Right cardiac atrium (tissue), 5 donors: ENCODE data around the gene KLK6. TPM values are rescaled to one million over a fixed set of nuclear protein-coding genes. Genes with fewer than 3 reads are reported as not detected.
"Not testable (repeated sequence)": the region's sequence is repeated elsewhere in the genome, so short reads cannot be mapped to it uniquely, and the experiment has no call there.

ENCODE experiments used
- ATAC-seq, 2 donors: fragments of 200-7000 bp; cut with Tn5 transposase; one replicate each; pipeline versions ENCODE4 v1.8.0 to v1.9.1; 2020; ENCODE audit warnings: moderate library complexity in 2 of 2, mild to moderate bottlenecking in 1 of 2
- DNase-seq, 3 donors: peaks; one replicate each; pipeline ENCODE4 v3.0.0-alpha.2; 2020
- H3K27ac ChIP-seq: one replicate; pipeline ENCODE4 v1.5.1; 2013; ENCODE audit warnings: mild to moderate bottlenecking, low read length, control low read depth, moderate library complexity
- H3K27me3 ChIP-seq: one replicate; pipeline ENCODE4 v1.6.1; 2013; ENCODE audit not compliant: control insufficient read depth, insufficient read depth
- H3K4me1 ChIP-seq: one replicate; pipeline ENCODE4 v1.6.1; 2013; ENCODE audit warnings: low read length; ENCODE audit not compliant: control insufficient read depth, insufficient read depth
- H3K4me3 ChIP-seq: one replicate; pipeline ENCODE4 v1.5.1; 2013; ENCODE audit warnings: low read length, control low read depth
- H3K9me3 ChIP-seq: one replicate; pipeline ENCODE4 v1.6.1; 2013; ENCODE audit warnings: low read length; ENCODE audit not compliant: control insufficient read depth
- WGBS: extraction: QIAGEN DNeasy Blood & Tissue Kit; methylation state at CpG from one replicate; pipeline ENCODE4 v1.1.7; 2013; 5-methylcytosine and 5-hydroxymethylcytosine counted together
- intact Hi-C, 4 donors: fragments of 100-400 bp; cut with DNase I; formaldehyde crosslinking; loops; one replicate each; pipeline versions ENCODE4 v1.11.0 to v1.14.0; 2022 to 2023
- polyA plus RNA-seq: library from polyadenylated mRNA; stranded (reverse); fragments of 200-250 nt; gene quantifications from one replicate; pipeline ENCODE4 v1.2.3, GENCODE V29; 2013
- total RNA-seq, 4 donors: library from RNA; stranded (reverse); fragmentation: NEBNext Ultra II Directional; extraction: Animal tissue kit (Norgen Biotek cat#: 25700); gene quantifications; one replicate each; pipeline ENCODE4 v1.2.1, GENCODE V29; 2021
- donor health status: healthy with polysubstance abuse.
- donor health status: DM: no; HTN: yes; CAD: no.
- donor health status: DM: no; HTN: no; CAD: no.
- donor health status: DM: no; HTN: yes; CAD: no; lungs with severe emphysema.
- donor health status: DM: yes; HTN: yes; CAD: no.

Gene KLK6
- total and polyA plus RNA-seq, 5 donors, result not detected

- H3K27ac ChIP-seq, DNase-seq, H3K4me3 ChIP-seq, ATAC-seq, H3K9me3 ChIP-seq, H3K4me1 ChIP-seq, H3K27me3 ChIP-seq, intact Hi-C loops: not testable (repeated sequence)
- WGBS, result 82% methylated on average over 14 of the region's 14 CpGs
These were observed 15.0 kb upstream of the KLK6 start for GRCh38 chr19:50984416-50984815.

DNA sequence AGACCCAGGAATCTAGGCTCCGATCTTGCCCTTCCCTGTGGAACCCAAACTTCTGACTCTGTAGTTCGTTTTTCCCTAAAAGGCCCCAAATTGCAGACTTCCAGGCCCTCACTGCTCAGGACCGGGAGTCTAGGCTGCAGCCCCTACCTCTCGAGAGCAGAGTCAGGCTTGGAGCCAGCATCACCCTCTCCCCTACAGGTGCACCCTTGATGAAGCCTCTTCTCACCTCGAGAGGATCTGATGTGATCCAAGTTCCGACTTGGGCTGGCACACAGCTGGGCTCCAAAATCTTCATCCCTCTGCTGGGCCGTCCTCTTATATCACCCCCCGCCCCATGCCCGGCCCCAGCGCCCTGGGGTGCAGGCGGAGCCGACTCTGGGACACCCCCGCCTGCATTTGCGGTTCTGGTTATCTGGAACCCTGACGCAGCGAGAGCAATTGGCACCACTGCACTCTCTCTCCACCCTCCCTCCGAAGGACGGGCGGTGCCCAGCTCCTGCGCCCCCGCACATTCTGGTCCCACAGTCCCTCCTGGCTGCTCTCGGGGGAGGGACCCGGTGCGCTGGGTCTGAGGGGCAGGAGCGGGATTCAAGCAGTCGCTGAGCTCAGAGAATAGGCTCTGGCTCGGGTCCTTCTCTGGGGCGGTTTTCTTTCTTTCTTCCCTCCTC lies 14.4 kb upstream of the KLK6 start, which contains the start of gene KLK7:
Gene KLK7, minus strand, starts transcription at position 293 of the 668 bp plus-strand sequence. CDS start 1,518 bp downstream, outside the sequence.
- WGBS, result 20% methylated on average over 28 of the region's 28 CpGs
- Histone ChIP-seq H3K4me1 (no peaks in the 10 kb centered on the region), H3K27ac (no peak within 1 kb of the TSS), H3K27me3 (peaks cover 2% of the 10 kb centered on the region), H3K9me3 (no peaks in the 10 kb centered on the region), H3K4me3 (no peak within 1 kb of the TSS)
- ATAC-seq (no peak), DNase-seq (no peak)
- intact Hi-C loops, result no loop called here

DNA sequence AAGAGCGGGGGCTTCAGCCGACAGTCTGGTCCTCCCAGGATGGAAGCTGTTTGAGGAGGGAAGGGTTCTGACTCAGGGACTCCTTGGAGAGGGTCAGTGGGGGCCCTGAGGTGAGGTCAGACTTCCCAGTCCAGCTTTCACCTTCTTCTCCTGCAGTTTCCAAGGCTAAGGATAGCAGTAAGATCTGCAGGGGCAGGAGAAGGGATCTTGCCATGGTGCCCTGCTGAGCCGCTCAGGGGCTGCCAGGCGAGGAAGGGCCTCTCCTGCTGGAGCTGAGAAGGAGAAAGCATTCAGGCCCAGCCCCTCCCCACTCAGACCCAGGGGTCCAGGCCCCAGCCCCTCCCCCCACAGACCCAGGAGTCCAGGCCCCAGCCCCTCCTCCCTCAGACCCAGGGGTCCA lies 12.8 kb upstream of the KLK6 start:
- no peak for DNase-seq
- intact Hi-C loops, result no loop called here
- Histone ChIP-seq H3K27me3 (peaks cover 2% of the 10 kb centered on the region), H3K9me3 (no peaks in the 10 kb centered on the region), H3K27ac (no peak overlapping the region), H3K4me1 (no peaks in the 10 kb centered on the region), H3K4me3 (no peak overlapping the region)
- ATAC-seq, result no peak
- 74% methylated on average over 4 of the region's 4 CpGs for WGBS

GRCh38 chr19:50981587-50982146 lies 12.3 kb upstream of the KLK6 start:
- Histone ChIP-seq H3K9me3 (no peaks in the 10 kb centered on the region), H3K4me1 (no peaks in the 10 kb centered on the region), H3K27ac (no peak overlapping the region), H3K4me3 (no peak overlapping the region), H3K27me3 (peaks cover 2% of the 10 kb centered on the region)
- ATAC-seq, result no peak
- intact Hi-C loops, result no loop called here
- no peak for DNase-seq
- 60% methylated on average over 11 of the region's 11 CpGs for WGBS

DNA sequence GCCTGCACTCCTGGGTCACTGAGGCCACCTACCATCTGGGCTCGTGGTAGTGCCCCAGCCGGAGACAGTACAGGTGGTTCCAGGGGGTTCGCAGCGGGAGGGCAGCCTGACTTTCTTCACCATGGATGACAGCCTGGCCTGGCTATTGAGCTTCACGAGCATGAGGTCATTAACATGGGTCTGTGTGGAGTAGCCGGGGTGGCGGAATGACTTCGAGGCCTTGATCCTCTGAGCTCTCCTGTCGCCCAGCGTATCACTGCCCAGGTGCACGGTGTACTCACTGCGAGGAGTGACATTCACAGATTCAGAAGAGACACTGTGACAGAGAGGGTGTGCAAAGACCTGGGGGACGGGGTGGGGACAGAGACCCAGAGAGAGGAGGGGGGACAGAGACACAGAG lies 10.8 kb upstream of the KLK6 start:
- DNase-seq, result no peak
- Histone ChIP-seq H3K4me3 (no peak overlapping the region), H3K9me3 (no peaks in the 10 kb centered on the region), H3K27ac (no peak overlapping the region), H3K27me3 (peaks cover 2% of the 10 kb centered on the region), H3K4me1 (no peaks in the 10 kb centered on the region)
- 60% methylated on average over 13 of the region's 13 CpGs for WGBS
- intact Hi-C loops, result no loop called here
- no peak for ATAC-seq

DNA sequence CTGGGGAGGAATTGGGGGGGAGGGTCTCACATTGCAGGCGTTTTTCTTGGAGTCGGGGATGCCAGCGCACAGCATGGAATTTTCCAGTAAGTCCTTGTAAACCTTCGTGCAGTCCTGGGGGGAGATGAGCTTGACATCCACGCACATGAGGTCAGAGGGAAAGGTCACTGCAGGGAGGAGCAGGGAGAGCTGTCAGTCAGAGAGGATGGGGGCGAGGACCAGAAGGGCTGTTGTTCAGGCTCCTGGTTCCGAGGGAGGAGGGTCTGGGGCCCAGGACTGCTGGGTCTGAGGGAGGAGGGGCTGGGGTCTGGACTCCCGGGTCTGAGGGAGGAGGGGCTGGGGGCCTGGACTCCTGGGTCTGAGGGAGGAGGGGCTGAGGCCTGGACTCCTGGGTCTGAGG lies 10.4 kb upstream of the KLK6 start:
- WGBS, result 39% methylated on average over 8 of the region's 8 CpGs
- no peak for DNase-seq
- ATAC-seq, result no peak
- Histone ChIP-seq H3K9me3 (no peaks in the 10 kb centered on the region), H3K4me3 (no peak overlapping the region), H3K4me1 (no peaks in the 10 kb centered on the region), H3K27ac (no peak overlapping the region), H3K27me3 (peaks cover 2% of the 10 kb centered on the region)
- intact Hi-C loops, result no loop called here

DNA sequence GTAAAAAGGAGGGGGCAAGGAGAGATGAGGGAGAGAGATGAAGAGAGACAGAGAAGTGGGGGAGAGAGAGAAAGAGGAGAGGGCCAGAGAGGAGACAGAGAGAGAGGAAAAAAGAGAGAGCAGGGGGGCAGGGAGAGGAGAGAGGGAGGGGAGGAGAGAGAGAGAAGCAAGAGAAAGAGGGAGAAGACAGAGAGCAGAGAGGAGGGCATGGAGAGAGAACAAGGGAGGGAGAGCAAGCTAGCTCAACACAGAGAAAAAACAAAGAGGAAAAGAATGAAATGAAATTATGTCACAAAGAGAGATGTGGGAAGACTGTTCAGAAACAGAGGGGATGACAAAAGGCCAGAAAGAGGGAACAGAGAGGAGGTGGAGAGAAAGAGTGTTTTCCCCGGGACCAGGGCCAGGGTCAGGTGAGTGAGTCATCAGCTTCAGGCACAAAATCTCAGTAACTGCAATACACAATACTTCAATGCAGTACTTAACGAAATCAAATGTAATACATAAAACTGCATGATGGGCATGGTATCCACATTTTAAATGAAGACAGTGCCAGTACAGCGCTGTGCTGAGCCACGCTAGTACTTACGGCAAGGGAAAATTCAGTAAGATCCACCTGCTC lies 9.5 kb upstream of the KLK6 start:
- DNase-seq (no peak), ATAC-seq (no peak)
- Histone ChIP-seq H3K27me3 (peaks cover 2% of the 10 kb centered on the region), H3K4me1 (no peaks in the 10 kb centered on the region), H3K4me3 (no peak overlapping the region), H3K9me3 (no peaks in the 10 kb centered on the region), H3K27ac (no peak overlapping the region)
- WGBS, result 66% methylated on average over 5 of the region's 5 CpGs
- intact Hi-C loops, result no loop called here

- intact Hi-C loops, result no loop called here
These were observed 8.2 kb upstream of the KLK6 start for GRCh38 chr19:50977626-50978025.

DNA sequence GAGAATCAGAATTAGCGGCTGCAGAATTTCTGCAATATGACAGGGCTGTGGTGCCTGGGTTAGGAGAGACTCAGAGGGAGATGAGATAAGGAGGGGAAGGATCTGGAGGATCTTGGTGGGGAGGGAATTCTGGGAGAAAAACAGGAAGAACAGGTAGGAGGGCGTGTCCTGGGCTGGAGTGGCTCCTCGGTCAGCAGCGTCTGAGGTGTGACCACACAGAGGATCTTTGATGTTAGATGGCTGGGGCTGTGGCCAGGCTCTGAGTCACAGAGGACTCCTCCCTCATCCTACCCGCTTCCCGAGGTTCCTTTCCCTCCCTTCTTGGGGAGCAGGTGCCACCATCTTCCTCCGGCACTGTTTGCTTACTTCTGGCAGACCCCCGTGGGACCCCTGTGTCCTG lies 6.4 kb upstream of the KLK6 start:
- Histone ChIP-seq H3K27ac (no peak overlapping the region), H3K9me3 (no peaks in the 10 kb centered on the region), H3K4me1 (no peaks in the 10 kb centered on the region), H3K4me3 (no peak overlapping the region), H3K27me3 (no peaks in the 10 kb centered on the region)
- ATAC-seq, result no peak
- intact Hi-C loops, result no loop called here
- WGBS, result 23% methylated on average over 8 of the region's 8 CpGs
- DNase-seq, result no peak

More at GRCh38 chr19:50977626-50978025, 8.2 kb upstream of the KLK6 start:
- no peak for DNase-seq
- Histone ChIP-seq H3K27me3 (no peaks in the 10 kb centered on the region), H3K27ac (no peak overlapping the region), H3K4me3 (no peak overlapping the region), H3K9me3 (no peaks in the 10 kb centered on the region), H3K4me1 (no peaks in the 10 kb centered on the region)
- ATAC-seq, result no peak
- 58% methylated on average over 4 of the region's 4 CpGs for WGBS

- 51% methylated on average over 9 of the region's 9 CpGs for WGBS
- DNase-seq (no peak), ATAC-seq (no peak)
- Histone ChIP-seq H3K4me3 (no peak overlapping the region), H3K9me3 (no peaks in the 10 kb centered on the region), H3K4me1 (no peaks in the 10 kb centered on the region), H3K27me3 (no peaks in the 10 kb centered on the region), H3K27ac (no peak overlapping the region)
- intact Hi-C loops, result no loop called here
These were observed 5.5 kb upstream of the KLK6 start for GRCh38 chr19:50974702-50975556.
